Keratinocyte (primary cell): ENCODE measurements around the gene HNRNPLL. TPM values are rescaled to one million over a fixed set of nuclear protein-coding genes. Genes with fewer than 3 reads are reported as not detected.

Source experiments
- DNase-seq: peaks from one replicate; pipeline ENCODE4 v3.0.0-alpha.2; 2011; ENCODE audit warnings: low read depth, missing footprints, low spot score
- FAIRE-seq: peaks from 2 replicates; lab custom pipeline; 2011; peaks lifted over from hg19 to GRCh38; lab: Jason Lieb, UNC
- H2AFZ ChIP-seq: 2 replicates; pipeline ENCODE4 v1.6.0; 2012; ENCODE audit warnings: low read length, control low read depth, inconsistent platforms; ENCODE audit not compliant: control insufficient read depth
- H3K27ac ChIP-seq: 2 replicates; pipeline ENCODE4 v1.5.1; 2011; ENCODE audit warnings: low read length; ENCODE audit not compliant: control insufficient read depth, insufficient read depth
- H3K27me3 ChIP-seq: 3 replicates; pipeline ENCODE4 v1.6.0; 2011; ENCODE audit warnings: low read length; ENCODE audit not compliant: control insufficient read depth, insufficient read depth; ENCODE audit errors: extremely low read depth
- H3K36me3 ChIP-seq, 2 experiments: 2 replicates in 1 of 2; 3 replicates in 1 of 2; pipeline ENCODE4 v1.5.1; 2011; ENCODE audit warnings: low read length in 2 of 2, mild to moderate bottlenecking in 1 of 2; ENCODE audit not compliant: control insufficient read depth in 2 of 2, insufficient read depth in 2 of 2; ENCODE audit errors: extremely low read depth in 1 of 2
- H3K4me1 ChIP-seq: 3 replicates; pipeline ENCODE4 v1.5.1; 2011; ENCODE audit warnings: low read length; ENCODE audit not compliant: control insufficient read depth, insufficient read depth; ENCODE audit errors: extremely low read depth
- H3K4me2 ChIP-seq: 3 replicates; pipeline ENCODE4 v1.6.0; 2011; ENCODE audit warnings: low read depth, low read length; ENCODE audit not compliant: control insufficient read depth, insufficient read depth; ENCODE audit errors: extremely low read depth
- H3K4me3 ChIP-seq, 3 experiments: fragments of 200-600 bp in 1 of 3; sonication (generic) in 1 of 3; 2 replicates in 2 of 3; 3 replicates in 1 of 3; pipeline ENCODE4 v1.5.1; 2011 to 2016; ENCODE audit warnings: low read length in 3 of 3, mild to moderate bottlenecking in 3 of 3, control low read depth in 2 of 3, inconsistent platforms in 1 of 3, low read depth in 1 of 3, mixed read lengths in 1 of 3, mixed run types in 1 of 3, moderate library complexity in 1 of 3; ENCODE audit not compliant: control insufficient read depth in 2 of 3, insufficient read depth in 2 of 3; ENCODE audit errors: extremely low read depth in 1 of 3
- H3K79me2 ChIP-seq: 2 replicates; pipeline ENCODE4 v1.6.0; 2012; ENCODE audit warnings: low read length; ENCODE audit not compliant: control insufficient read depth, insufficient read depth
- H3K9ac ChIP-seq: 3 replicates; pipeline ENCODE4 v1.6.0; 2011; ENCODE audit warnings: low read length; ENCODE audit not compliant: control insufficient read depth, insufficient read depth; ENCODE audit errors: extremely low read depth
- H3K9me1 ChIP-seq: 3 replicates; pipeline ENCODE4 v1.6.0; 2011; ENCODE audit warnings: low read length; ENCODE audit not compliant: control insufficient read depth, insufficient read depth; ENCODE audit errors: extremely low read depth
- H3K9me3 ChIP-seq: 2 replicates; pipeline ENCODE4 v1.5.1; 2012; ENCODE audit warnings: low read depth, low read length; ENCODE audit not compliant: control insufficient read depth
- H4K20me1 ChIP-seq: 3 replicates; pipeline ENCODE4 v1.6.0; 2011; ENCODE audit warnings: low read length; ENCODE audit not compliant: control insufficient read depth, insufficient read depth; ENCODE audit errors: extremely low read depth
- CTCF ChIP-seq, 3 experiments: IDR thresholded peaks in 1 of 3; conservative IDR thresholded peaks in 1 of 3; optimal IDR thresholded peaks in 1 of 3; 2 replicates in 2 of 3; 3 replicates in 1 of 3; pipeline versions ENCODE3 to v1.5.1; 2011; ENCODE audit warnings: low read length in 3 of 3, mild to moderate bottlenecking in 3 of 3, moderate library complexity in 2 of 3, control low read depth in 1 of 3, inconsistent platforms in 1 of 3; ENCODE audit not compliant: insufficient read depth in 2 of 3; ENCODE audit errors: extremely low read depth in 1 of 3
- EZH2 ChIP-seq: IDR thresholded peaks from one replicate; pipeline ENCODE4 v1.6.1; 2012; ENCODE audit warnings: inconsistent platforms, mild to moderate bottlenecking, low read length, moderate library complexity
- dilution Hi-C: fragments of 300-500 bp; cut with MboI; formaldehyde crosslinking; loops from one replicate; pipeline ENCODE4 v1.7.0; 2020; ENCODE audit warnings: low sequenced_read_pairs; ENCODE audit not compliant: extremely low pct_ligation_motif_present
- polyA plus RNA-seq, 5 experiments: library from polyadenylated mRNA; depleted of rRNA in 3 of 5; stranded (reverse) in 3 of 5; stranded (forward) in 1 of 5; unstranded in 1 of 5; fragments of >200 nt; gene quantifications; 1 replicate in 1 of 5; 2 replicates in 3 of 5; 3 replicates in 1 of 5; pipeline versions ENCODE4 v1.2.1 to v1.2.3, GENCODE V29; 2011 to 2012; ENCODE audit warnings: missing spikeins in 2 of 5, low read depth in 1 of 5, low replicate concordance in 1 of 5

HNRNPLL gene
- polyA plus RNA-seq, 1 donor (not counting 4 experiments of a cell fraction or from before 2014, with no cell fraction given), result 53.8 TPM

- DNase-seq (no peak), FAIRE-seq (no peak)
- Histone ChIP-seq H3K9me1 (no peaks in the 10 kb centered on the region), H3K27me3 (no peaks in the 10 kb centered on the region), H3K36me3 (no peaks in the 10 kb centered on the region), H3K27ac (no peak overlapping the region), H3K4me2 (no peak overlapping the region), H3K4me3 (no peak overlapping the region), H3K79me2 (no peaks in the 10 kb centered on the region), H3K9ac (no peak overlapping the region), H3K9me3 (no peaks in the 10 kb centered on the region), H4K20me1 (no peaks in the 10 kb centered on the region), H3K4me1 (no peaks in the 10 kb centered on the region), H2AFZ (no peak overlapping the region)
- no peak for TF ChIP-seq EZH2
- TF ChIP-seq CTCF (optimal IDR thresholded peaks at IDR 0.05 in 1 of 3, IDR thresholded peaks at IDR 0.05 in 1 of 3, conservative IDR thresholded peaks at IDR 0.05 in 1 of 3; ENCODE audit: extremely low read depth in 1 of 3, insufficient read depth in 2 of 3, low read length in 3 of 3), result no peak
- dilution Hi-C loops, result no loop called here
Observed at GRCh38 chr2:38636069-38636468, 33.3 kb upstream of the HNRNPLL start.

- Histone ChIP-seq H2AFZ (no peak overlapping the region), H4K20me1 (no peaks in the 10 kb centered on the region), H3K4me2 (no peak overlapping the region), H3K79me2 (no peaks in the 10 kb centered on the region), H3K4me3 (no peak overlapping the region), H3K27me3 (no peaks in the 10 kb centered on the region), H3K9me3 (no peaks in the 10 kb centered on the region), H3K9ac (no peak overlapping the region), H3K9me1 (no peaks in the 10 kb centered on the region), H3K36me3 (no peaks in the 10 kb centered on the region), H3K27ac (no peak overlapping the region), H3K4me1 (no peaks in the 10 kb centered on the region)
- TF ChIP-seq EZH2 (no peak), CTCF (optimal IDR thresholded peaks at IDR 0.05 in 1 of 3, IDR thresholded peaks at IDR 0.05 in 1 of 3, conservative IDR thresholded peaks at IDR 0.05 in 1 of 3; ENCODE audit: extremely low read depth in 1 of 3, insufficient read depth in 2 of 3, low read length in 3 of 3) (no peak)
- DNase-seq (no peak), FAIRE-seq (no peak)
- dilution Hi-C loops, result no loop called here
Observed at GRCh38 chr2:38635139-38635538, 32.4 kb upstream of the HNRNPLL start.
